ENCODE measurements around the gene NELFE. TPM values are rescaled to one million over a fixed set of nuclear protein-coding genes. Genes with fewer than 3 reads are reported as not detected.
"Not testable (repeated sequence)": the region's sequence is repeated elsewhere in the genome, so short reads cannot be mapped to it uniquely, and the experiment has no call there.

Gene NELFE
- total RNA-seq, 4 donors from 2014 or later: 83.2 to 114 (median 106) TPM

GRCh38 chr6:31994421-31994820 is 35.6 kb upstream of the NELFE start:
- H3K4me1 ChIP-seq; H3K36me3 ChIP-seq; H3K27ac ChIP-seq; intact Hi-C loops (cut with DNase I); H3K9me3 ChIP-seq; DNase-seq; H3K27me3 ChIP-seq; H3K4me3 ChIP-seq (replicated peaks in 1 of 3): not testable (repeated sequence)
- WGBS, 2 donors: 96% methylated on average over 8 of the region's 14 CpGs; no CpG with 5 or more reads in 1 of the 2 donors

GRCh38 chr6:31989363-31989762 is 30.6 kb upstream of the NELFE start:
- DNase-seq; intact Hi-C loops (cut with DNase I): not testable (repeated sequence)

GRCh38 chr6:31981744-31982143 is 23.0 kb upstream of the NELFE start, which contains the start of gene C4A:
TSS of gene C4A (plus strand) at chr6:31982057. CDS start at chr6:31982108, 51 bp downstream.
- H3K27me3 ChIP-seq; H3K4me3 ChIP-seq (replicated peaks in 1 of 3); H3K9me3 ChIP-seq; intact Hi-C loops (cut with DNase I); H3K4me1 ChIP-seq; H3K27ac ChIP-seq; DNase-seq; H3K36me3 ChIP-seq: not testable (repeated sequence)
- no CpG with 5 or more reads among the region's 7 CpGs for WGBS, 2 donors

More at GRCh38 chr6:31989363-31989762, 30.6 kb upstream of the NELFE start:
- WGBS, 2 donors: no CpG with 5 or more reads among the region's 10 CpGs
- H3K36me3 ChIP-seq; H3K4me3 ChIP-seq (replicated peaks in 1 of 3); H3K27me3 ChIP-seq; H3K4me1 ChIP-seq; H3K27ac ChIP-seq; H3K9me3 ChIP-seq: not testable (repeated sequence)

GRCh38 chr6:31980998-31981397 is 22.2 kb upstream of the NELFE start:
- H3K36me3 ChIP-seq; H3K9me3 ChIP-seq; H3K27ac ChIP-seq; intact Hi-C loops (cut with DNase I); H3K4me3 ChIP-seq (replicated peaks in 1 of 3); H3K4me1 ChIP-seq; DNase-seq; H3K27me3 ChIP-seq: not testable (repeated sequence)
- no CpG with 5 or more reads among the region's 5 CpGs for WGBS, 2 donors

- H3K4me1 ChIP-seq; H3K36me3 ChIP-seq; H3K9me3 ChIP-seq; H3K4me3 ChIP-seq (replicated peaks in 1 of 3); DNase-seq; H3K27me3 ChIP-seq; intact Hi-C loops (cut with DNase I): not testable (repeated sequence)
- 90 to 92% methylated on average over 9 to 13 of the region's 13 CpGs for WGBS, 2 donors
- H3K27ac ChIP-seq: peak overlapping the region in 1 of 3 donors; percentile 17
Observed at GRCh38 chr6:31980195-31980876, 21.6 kb upstream of the NELFE start.

- intact Hi-C loops (cut with DNase I): no loop called here
- DNase-seq: no peak
- no peak overlapping the region for H3K4me3 ChIP-seq (replicated peaks in 1 of 3)
- no peaks in the 10 kb centered on the region for H3K36me3 ChIP-seq
- TF ChIP-seq POLR2A (IDR thresholded peaks at IDR 0.05): no peak
- no peak for TF ChIP-seq CTCF (IDR thresholded peaks at IDR 0.05)
- no peaks in the 10 kb centered on the region for H3K4me1 ChIP-seq
- no peaks in the 10 kb centered on the region for H3K9me3 ChIP-seq
- no peak overlapping the region for H3K27ac ChIP-seq
- 84 to 96% methylated on average over 3 of the region's 3 CpGs for WGBS, 2 donors
- no peaks in the 10 kb centered on the region for H3K27me3 ChIP-seq
Observed at GRCh38 chr6:31979238-31979898, 20.6 kb upstream of the NELFE start.

- Histone ChIP-seq H3K9me3 (no peaks in the 10 kb centered on the region), H3K4me3 (replicated peaks in 1 of 3) (no peak overlapping the region), H3K27ac (no peak overlapping the region), H3K36me3 (no peaks in the 10 kb centered on the region), H3K27me3 (no peaks in the 10 kb centered on the region), H3K4me1 (no peaks in the 10 kb centered on the region)
- WGBS, 2 donors: 92 to 93% methylated on average over 5 of the region's 5 CpGs
- intact Hi-C loops (cut with DNase I): no loop called here
- TF ChIP-seq CTCF (IDR thresholded peaks at IDR 0.05): no peak
- no peak for TF ChIP-seq POLR2A (IDR thresholded peaks at IDR 0.05)
- DNase-seq: no peak
Observed at GRCh38 chr6:31978831-31979230, 20.1 kb upstream of the NELFE start.
